HG03025 (cell line): ENCODE results near the gene ZNF460.

ENCODE experiments used
- ATAC-seq: cut with Tn5 transposase; IDR thresholded peaks from one replicate; pipeline ENCODE4 v1.9.1; 2021; ENCODE audit warnings: mild to moderate bottlenecking, moderate library complexity; ENCODE audit not compliant: unreplicated experiment, low FRiP score

Gene ZNF460

DNA sequence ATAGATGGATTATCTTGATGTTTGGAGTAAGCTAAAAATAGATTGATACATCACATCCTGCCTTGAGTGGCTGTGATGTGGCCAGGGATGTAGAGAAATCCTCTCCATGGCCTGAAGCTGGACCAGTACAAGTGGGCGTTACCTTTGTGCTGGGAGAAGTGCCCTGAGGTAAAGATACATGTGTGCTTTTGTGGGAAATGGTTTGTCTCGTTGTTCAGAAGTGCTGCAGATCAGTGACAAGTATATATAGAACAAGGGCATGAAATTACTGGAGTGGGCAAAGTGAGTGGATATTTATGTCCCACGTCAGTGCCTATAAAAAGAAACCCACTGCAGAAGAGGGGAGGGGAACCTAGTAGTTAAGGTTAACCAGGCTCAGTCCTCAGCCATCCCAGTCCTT, 58.6 kb downstream of the ZNF460 start:
- ATAC-seq, result no peak

DNA sequence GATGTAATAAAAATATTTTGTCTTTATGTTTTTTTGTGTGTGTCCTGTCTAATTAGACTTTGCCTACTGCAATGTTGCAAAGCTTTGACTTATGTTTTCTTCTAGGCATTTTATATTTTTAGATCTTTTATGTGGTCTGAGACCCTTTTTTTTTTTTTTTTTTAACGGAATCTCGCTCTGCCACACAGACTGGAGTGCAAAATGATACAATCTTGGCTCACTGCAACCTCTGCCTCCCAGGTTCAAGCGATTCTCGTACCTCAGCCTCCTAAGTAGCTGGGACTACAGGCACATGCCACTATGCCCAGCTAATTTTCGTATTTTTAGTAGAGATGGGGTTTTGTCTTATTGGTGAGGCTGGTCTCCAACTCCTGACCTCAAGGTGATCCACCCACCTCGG, 62.3 kb downstream of the ZNF460 start:
- ATAC-seq, result no peak
